RPMI7951 (cell line): Measurements from ENCODE around the gene HIBADH. TPM values are rescaled to one million over a fixed set of nuclear protein-coding genes. Genes with fewer than 3 reads are reported as not detected.

ENCODE experiments used
- DNase-seq: peaks from one replicate; pipeline ENCODE4 v3.0.0-alpha.2; 2012; ENCODE audit warnings: low read depth
- total RNA-seq: library from RNA; depleted of rRNA; stranded (reverse); fragments of >200 nt; shearing (Covaris generic); gene quantifications from 2 replicates; pipeline ENCODE4 v1.2.3, GENCODE V29; 2014; rRNA removed

The HIBADH gene
- total RNA-seq: 80.4 and 86.2 TPM in 2 replicates

DNA sequence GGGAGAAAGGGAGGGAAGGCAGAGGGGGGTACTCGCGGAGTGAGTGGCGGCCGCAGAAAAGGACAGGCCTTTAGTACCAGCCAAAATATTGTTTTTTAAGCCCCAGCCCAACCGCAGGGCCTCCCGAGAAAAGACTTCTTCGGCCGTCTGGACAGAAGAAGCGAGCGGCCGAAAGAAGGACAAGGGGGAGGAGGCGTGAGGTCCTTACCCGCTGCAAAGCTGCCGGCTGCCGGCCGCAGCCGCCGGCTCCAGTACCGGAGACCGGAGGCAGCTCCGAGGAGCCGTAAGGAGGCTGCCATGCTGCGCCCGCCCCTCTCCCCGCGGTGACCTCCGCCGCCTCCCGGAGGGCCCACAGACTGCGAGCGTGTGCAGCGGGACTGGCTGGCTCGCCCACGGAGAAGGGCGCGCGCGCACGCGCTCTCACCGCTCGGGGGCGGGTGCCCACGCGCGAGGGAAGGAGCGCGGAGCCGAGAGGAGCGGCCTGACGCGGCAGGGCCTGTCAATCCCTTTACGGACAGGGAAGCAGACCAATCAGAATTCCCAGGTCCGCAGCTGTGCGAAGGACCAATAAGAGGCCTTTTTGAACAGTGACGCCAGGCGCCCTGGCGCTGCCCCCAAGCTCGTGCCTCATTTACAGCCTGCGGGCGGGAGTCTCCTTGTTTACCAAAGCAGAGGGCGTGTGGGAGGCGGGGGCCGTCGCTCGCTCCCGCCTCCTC lies at the start of gene HIBADH:
HIBADH (minus strand) TSS at position 394 of the 716 bp plus-strand sequence; CDS start at position 299, 95 bp downstream.
- DNase-seq: peak; percentile 100

- no peak for DNase-seq
These were observed 49.5 kb upstream of the HIBADH start for GRCh38 chr7:27712217-27712616.

- DNase-seq: peak; percentile 78
These were observed 46.7 kb upstream of the HIBADH start for GRCh38 chr7:27709137-27710075.

GRCh38 chr7:27708485-27708884 lies 45.8 kb upstream of the HIBADH start:
- no peak for DNase-seq

DNA sequence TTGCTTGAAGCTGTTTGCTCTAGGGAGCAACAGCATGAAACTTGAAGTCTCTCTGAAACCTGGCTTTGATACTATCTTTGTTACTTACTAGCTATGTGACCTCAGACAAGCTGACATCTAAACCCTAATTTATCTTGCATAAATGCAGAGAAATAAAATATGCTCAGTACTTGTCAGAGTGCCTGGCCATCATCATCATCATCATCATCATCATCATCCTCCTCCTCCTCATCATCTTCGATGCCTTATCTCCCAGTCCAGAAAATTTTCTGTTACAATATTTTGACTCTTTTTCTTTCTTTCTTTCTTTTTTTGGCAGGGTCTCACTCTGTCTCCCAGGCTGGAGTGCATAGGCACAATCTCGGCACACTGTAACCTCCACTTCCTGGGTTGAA lies 42.5 kb upstream of the HIBADH start:
- no peak for DNase-seq

- DNase-seq: no peak
These were observed 41.9 kb upstream of the HIBADH start for GRCh38 chr7:27704422-27705199.

DNA sequence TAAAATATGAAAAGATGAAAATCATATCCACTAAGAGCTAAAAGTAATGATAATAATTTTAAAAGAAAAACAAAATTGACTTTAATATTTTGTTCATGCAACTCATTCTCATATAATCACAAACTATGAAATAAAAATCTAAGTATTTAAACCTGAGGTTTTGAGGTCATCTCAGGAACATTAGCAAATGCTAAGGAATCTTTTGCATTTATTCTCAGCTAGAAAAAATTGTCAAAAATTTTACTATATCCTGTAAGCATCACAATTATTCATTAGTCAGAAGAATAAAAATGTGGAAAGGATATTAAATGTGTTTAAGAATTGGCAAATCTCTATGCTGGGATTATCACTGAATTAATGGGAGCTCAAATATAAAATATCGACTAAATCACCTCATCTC lies 40.5 kb upstream of the HIBADH start:
- DNase-seq: no peak

- no peak for DNase-seq
These were observed 37.8 kb upstream of the HIBADH start for GRCh38 chr7:27700501-27700900.

- no peak for DNase-seq
These were observed 37.1 kb upstream of the HIBADH start for GRCh38 chr7:27699751-27700150.

- DNase-seq: peak; percentile 62
These were observed 35.3 kb upstream of the HIBADH start for GRCh38 chr7:27697861-27698430.

GRCh38 chr7:27695096-27695495 lies 32.4 kb upstream of the HIBADH start:
- no peak for DNase-seq

DNA sequence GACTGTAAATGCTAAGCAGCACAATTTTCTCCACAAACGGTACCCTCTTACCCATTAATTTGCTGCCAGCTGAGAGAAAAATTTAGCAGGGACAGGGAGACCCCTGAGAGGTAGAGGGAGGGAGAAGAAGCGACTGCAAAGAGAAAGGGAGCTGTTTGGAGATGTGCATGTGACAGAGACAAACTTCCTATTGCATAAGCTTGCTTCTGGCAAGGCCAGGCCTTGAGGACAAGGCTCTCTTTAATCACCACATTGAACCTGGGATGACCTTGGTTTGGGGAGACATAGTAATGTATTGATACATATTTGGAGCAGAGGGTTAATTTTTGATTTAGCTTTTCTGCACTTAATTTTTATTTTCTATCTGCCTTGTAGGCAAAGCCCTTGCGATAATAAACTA lies 31.1 kb upstream of the HIBADH start:
- DNase-seq: peak; percentile 65

GRCh38 chr7:27690649-27691048 lies 28.0 kb upstream of the HIBADH start:
- DNase-seq: no peak

DNA sequence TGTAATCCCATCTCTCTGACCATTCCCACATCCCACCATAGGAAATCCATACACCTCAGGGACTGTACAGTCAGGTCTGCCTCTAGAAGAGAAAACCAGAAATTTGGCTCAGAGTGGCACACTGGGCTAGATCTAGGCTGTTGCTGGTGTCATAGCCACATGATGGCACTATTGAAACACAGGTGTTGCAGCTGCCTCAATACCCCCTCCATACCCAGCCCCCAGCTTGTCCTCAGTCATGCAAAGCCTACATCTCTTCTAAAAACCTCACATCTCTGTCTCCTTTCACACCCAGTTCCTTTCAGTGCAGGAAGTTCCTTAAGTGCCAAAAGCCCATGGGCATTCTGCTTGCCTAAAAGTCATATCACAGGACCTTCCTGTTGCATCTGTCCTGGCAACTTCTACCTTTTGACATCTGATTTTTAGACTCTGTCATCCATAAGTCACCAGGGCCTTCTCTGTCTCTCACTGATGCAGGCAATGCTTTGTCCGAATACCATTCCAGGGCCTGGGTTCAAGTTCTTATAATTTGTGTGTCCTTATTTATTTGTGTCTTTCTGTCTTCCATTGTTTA lies 27.0 kb upstream of the HIBADH start:
- DNase-seq: peak; percentile 43

DNA sequence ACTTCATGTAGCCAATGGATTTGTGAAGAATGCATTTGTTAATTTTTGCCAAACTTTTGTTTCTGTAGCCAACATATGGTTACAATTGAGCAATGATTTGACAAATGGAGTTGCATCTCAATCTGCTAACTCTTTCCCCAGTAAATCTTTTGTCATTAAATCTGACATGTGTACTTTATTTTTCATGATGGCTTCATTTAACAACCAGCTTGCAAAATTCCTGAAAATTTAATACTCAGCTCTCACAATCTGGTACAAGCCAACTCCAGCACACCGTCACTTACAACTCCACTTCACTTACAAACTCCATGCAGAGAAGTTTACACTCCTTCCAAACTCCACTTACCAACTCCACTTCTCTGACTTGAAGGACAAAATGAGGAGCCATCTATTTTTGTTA lies 26.5 kb upstream of the HIBADH start:
- no peak for DNase-seq

DNA sequence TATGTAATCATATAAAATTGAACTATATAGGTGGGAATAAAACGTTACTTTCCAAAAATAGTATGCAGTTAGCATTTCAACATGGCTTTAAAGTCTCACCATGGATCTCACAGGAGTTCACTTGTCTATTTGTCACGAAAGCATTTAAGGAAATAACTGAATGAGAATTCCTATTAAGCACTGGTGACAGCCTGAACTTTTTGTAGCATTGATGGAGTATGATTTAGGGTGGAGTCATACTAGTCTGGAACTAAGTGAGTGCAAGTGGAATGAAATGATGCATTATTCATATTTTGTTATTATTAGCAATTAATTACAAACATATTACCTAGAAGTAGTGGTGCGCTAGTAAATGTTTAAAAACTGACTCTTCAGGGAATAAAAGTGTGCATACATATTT lies 26.0 kb upstream of the HIBADH start:
- DNase-seq: no peak

- no peak for DNase-seq
These were observed 25.4 kb upstream of the HIBADH start for GRCh38 chr7:27688056-27688455.

DNA sequence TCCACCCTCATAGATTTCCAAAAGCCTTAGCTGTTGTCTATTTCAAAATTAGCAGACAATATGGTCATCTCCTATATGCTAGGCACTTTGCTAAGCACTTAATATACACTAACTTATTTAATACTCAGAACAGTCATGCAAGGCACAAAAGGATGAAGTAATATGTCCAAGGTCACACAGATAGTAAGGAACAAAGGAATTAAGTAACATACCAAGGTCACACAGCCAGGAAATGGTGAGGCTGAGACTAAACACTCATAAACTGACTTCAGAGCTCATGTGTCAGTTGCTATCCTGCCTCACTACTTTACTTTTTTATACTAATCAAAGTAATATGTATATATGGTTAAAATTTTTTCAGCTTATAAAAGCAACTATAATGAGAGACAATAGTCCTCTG lies 23.6 kb upstream of the HIBADH start:
- no peak for DNase-seq

DNA sequence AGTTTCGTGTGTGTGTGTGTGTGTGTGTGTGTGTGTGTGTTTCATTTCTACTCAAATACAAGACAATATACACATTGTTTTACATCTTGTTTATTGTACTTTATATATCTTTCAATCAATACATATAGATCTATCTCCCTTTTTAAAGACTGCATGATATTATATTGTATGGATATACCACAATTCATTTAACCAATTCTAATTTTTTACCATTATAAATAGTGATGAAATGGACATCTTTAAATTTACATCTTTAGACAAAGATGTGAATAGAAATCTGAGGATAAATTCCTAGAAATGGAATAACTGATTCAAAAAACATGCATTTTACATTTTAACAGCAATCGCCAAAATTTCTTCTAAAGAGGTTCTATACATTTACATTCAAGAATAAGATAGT lies 23.2 kb upstream of the HIBADH start:
- DNase-seq: no peak

GRCh38 chr7:27685209-27685608 lies 22.5 kb upstream of the HIBADH start:
- peak; percentile 15 for DNase-seq

- no peak for DNase-seq
These were observed 21.8 kb upstream of the HIBADH start for GRCh38 chr7:27684491-27684890.
